ENCODE measurements around the gene MYO1G. TPM values are rescaled to one million over a fixed set of nuclear protein-coding genes. Genes with fewer than 3 reads are reported as not detected.

Gene MYO1G
- polyA plus RNA-seq, 3 donors: 0.47 to 0.83 (median 0.70) TPM

DNA sequence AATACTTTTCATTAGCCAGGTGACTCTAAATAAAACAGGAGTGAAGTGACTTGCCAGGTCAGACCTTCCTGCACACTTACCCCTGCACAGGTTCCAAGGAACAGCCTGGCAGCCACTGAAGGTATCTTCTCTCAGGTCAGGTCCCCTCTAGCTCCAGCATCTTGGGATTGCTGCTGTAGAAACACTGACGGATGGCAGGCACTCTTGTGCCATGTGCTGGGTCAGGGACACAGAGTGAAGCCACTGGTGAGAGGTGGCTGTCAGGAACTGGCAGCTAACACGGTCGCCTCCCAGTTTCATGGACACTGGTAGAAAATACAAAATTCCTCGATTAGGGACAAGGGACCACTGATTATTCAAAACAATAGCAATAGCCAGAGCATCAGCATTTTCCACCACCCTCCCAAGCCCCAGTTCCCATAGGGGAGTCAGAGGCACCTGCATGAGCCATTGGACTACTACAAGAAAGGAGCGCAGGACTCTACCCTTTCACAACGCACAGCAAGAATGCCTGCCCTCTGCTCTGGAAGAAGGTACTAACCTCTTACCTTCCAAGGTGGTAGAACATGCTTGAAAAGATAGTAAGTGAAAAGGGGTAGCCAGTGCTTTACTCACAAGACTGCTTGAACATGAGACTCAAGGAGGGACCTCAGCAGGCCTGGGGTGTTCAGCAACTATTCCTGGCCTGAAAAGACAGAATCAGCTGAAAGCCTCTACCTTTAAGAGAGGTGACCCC, 5.1 kb upstream of the MYO1G start:
- no peak for DNase-seq (ENCODE audit: extremely low read depth in 1 of 11, low read depth in 9 of 11, low spot score in 4 of 11)

DNA sequence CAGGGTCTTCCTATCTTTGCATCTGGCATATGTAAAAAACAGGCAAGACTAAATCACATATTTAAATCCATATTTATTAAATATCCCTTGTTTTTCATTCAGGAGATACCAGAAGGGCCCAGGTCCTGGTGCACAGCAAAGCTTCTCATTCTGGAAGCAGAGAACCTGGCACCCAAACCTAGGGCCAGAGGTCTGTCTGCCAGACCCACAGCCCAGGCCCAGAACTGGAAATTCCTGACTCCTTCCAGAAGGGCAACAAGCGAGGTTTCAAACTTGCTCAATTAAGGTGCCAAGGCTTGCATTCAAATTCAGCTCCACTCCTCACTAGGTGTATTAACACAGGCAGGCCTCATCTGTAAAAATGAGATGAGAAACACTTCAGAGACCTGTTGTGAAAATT, 4.2 kb upstream of the MYO1G start:
- no peak for DNase-seq (ENCODE audit: extremely low read depth in 1 of 11, low read depth in 9 of 11, low spot score in 4 of 11)

DNA sequence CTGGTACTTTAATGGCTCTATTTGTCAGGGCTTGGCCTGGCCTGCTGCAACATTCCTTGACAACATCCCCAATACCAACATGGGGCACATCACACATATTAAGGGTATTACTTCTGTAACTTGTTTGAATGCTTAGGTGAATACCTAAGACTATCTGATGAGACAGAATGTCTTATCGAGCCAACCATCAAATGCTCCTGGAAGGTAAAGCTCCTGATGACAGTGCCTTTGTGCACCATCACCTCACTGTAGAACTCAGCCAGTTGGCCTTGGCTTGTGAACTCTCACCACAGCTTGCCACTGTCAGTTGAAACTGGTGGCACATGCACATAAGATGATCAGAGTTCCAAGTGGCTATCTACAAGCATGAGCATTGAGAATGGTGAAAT, 3.7 kb upstream of the MYO1G start:
- DNase-seq (ENCODE audit: extremely low read depth in 1 of 11, low read depth in 9 of 11, low spot score in 4 of 11): no peak

DNA sequence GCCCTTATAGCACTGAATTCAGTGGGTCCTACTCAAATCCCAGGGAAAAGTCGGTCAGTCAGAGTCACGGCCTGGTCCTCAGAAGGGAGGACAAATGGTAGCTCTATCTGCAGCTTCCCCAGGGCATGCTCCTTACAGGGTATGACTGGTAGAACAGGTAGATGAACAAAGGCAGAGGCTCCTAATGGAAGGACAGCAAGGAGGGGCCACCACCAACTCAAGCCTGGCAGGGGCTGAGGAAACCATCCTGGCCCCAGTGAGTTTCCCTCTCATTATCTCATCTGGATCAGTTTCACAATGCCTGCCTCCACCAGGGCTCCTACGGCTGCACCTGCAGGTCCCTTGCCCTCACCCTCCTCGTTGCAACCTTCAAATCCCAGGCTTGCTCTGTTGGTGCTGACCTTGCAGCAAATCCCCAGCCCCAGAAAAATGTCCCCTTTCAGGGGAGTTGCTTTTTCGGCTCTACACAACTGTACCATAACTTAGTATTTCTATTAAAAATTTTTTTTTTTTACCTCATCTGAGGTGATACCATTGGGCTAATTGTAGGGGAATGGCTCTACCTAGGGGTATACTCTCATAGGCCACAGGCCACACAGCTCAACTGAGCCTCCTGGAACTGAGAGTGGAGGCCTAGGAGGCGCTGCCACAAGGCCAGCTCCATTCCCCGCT, 2.4 kb upstream of the MYO1G start:
- DNase-seq (ENCODE audit: extremely low read depth in 1 of 11, low read depth in 9 of 11, low spot score in 4 of 11): no peak

DNA sequence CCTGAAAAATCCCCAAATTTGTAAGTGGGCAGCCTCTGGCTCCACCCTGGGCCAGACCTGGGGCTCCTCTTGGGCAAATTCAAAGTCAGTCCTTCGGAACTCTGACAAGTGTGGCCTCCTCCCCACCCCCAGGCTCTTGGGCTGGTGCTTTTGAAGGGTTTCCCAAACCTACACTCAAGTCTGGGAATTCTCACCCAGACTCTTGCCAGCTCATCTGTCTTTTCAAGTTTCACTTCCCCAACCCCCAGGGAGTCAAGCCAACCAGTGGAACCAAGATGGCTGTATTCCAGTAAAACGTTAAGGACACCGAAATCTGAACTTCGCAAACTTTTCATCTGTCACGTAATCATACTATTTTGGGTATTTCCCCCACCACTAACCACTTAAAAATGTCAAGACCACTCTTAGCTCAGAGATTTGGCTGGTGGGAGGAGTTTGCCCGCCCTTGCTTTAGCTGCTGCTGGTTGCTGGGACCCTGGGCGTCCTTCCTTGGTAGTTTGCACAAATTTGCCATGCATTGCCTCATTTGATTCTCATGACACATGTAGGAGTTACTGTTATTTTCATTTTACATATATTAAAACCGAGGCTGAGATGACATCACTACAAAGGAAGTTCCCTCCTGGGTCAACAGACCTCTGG, 1.7 kb upstream of the MYO1G start:
- DNase-seq (ENCODE audit: extremely low read depth in 1 of 11, low read depth in 9 of 11, low spot score in 4 of 11): no peak

DNA sequence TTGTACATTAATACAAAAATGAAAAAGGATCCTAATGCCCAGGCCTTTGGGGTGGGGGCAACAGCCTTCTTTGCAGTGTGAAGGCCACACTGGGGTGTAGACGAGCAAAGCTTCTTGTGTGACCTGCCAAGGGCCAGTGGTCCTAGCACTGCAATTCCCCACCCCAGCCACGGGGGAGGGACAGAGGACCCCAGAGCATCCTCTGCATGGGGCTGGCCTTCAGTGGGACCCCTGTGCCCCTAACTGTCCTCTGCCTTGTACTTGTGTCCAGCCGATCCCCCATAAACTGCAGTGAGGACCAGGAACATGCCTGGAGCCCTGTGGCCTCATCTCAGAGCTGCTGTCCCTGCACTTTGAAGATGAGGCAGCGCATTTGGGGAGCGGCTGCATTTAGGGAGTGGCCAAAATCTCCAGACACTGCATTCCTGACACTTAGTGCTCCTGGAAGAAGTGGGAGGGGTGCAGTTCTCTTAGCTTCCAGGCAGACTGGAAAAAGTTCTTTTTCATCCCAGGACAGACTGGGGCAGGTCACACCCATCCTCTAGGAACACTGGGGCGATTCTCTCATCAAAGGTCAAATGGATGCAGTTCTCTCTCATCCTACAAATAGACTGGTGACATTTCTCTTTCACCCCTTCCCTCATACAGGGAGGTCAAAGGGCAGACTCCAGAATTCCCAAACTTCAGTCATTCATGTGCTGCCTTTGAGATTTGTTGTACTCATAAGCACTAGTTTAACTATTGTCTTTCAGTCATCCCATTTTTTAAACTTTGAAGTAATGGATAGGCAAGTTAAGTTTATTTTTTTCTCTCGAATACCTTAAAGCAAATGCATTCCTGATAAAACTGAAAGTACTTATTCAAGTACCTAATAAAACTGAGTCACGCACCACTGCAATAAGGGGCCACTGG, 922 bp upstream of the MYO1G start:
- DNase-seq (ENCODE audit: extremely low read depth in 1 of 11, low read depth in 9 of 11, low spot score in 4 of 11): no peak

DNA sequence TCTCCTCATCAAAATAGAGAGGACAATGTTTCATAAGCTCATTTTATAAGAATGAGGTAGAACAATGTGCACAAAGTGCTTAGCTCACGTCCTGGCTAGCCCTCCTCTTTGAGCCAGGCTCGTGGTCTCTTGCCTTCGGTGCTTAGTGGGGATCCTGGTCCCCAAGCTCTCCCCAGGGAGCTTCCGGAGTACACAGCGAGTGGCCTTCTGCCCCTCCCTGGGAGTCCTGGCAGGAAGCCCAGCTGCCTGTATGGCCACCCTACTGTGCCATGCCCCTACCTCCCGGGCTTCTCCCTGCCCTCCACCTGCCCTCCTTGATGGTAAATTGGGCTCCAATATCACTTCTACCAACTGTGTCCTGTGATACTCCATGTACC, 868 bp downstream of the MYO1G start:
- no peak for DNase-seq (ENCODE audit: extremely low read depth in 1 of 11, low read depth in 9 of 11, low spot score in 4 of 11)

DNA sequence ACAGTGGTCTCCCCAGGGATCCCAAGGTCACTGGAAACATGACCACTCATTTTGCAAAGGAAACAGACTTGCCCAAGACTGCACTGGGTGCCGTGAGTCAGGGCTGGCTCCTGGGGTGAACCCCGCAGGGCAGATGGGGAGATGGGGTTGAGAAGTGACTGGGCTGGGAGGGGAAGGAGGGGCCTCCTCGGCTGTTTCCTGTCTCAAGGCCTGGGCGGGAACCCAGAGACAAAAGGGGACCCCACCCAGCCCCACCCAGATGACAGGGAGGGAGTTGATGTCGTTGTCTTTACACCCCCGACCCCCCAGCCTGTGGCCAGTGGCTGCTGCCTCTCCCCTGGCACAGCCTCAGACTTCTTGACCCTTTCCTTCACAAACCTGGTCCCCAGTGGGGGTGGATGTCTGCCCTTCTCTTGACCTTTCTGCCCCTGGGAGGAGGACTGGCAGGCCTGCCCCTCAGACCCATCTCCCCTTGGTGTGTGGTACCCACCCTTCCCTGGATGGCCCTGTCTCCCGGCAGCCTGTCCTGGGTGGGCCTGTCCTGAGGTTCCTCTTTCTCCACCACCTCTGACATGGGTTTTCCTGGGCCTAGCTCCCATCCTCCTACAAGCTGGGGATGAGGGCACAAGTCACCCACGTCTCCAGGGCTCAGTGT, 1.4 kb downstream of the MYO1G start:
- no peak for DNase-seq (ENCODE audit: extremely low read depth in 1 of 11, low read depth in 9 of 11, low spot score in 4 of 11)

DNA sequence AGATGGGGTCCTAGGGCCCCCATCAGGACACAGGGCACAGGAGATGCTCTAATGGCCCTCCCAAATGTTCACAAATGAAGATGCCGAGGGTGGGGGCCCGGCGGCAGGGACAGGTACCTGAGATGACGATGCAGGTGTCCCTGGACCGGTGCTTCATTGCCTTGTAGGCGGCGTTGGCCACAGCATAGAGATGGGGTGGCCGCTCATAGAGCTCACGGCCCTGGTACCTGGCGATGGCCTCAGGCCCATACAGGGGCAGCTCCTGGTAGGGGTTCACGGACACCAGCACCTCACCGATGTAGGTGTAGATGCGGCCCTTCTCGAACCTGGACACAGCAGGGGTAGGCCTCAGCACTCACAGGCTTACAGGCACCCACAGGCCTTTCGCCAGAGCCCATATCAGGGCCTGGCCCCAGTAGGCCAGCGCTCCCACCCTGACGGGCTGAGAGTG, 2.0 kb downstream of the MYO1G start:
- no peak for DNase-seq (ENCODE audit: extremely low read depth in 1 of 11, low read depth in 9 of 11, low spot score in 4 of 11)

DNA sequence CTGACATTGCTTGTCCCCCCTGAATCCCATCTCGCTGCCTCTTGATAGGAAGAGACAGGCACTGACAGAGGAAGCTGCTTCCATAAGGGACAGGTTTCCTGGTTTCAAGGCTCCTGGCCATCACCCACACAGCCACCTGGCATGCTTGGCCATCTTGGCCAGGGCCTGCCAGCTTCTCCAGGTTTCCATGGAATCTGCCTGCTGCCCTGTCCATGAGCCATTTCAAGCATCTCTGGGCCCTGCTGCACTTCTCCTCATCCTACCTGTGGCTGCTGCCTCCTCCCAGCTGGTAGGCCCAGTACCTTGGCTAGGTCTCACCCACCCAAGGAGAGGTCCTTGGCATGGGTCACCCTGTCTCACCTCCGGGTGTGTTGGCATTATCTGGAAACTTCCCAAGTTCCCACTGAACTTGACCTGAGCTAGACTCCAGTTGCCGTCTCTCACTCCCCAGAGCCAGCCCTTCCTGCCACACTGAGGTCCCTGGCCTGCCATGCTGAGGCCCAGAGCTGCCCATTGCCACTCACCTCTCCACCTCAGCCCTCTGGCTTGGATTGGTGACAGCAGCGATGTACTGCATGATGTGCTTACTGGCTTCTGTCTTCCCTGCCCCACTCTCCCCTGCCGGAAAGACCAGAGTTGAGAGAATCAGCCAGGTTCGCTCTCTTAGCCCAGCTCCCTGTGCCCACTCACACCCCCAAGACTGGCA, 2.6 kb downstream of the MYO1G start:
- DNase-seq (ENCODE audit: extremely low read depth in 1 of 11, low read depth in 9 of 11, low spot score in 4 of 11): no peak

DNA sequence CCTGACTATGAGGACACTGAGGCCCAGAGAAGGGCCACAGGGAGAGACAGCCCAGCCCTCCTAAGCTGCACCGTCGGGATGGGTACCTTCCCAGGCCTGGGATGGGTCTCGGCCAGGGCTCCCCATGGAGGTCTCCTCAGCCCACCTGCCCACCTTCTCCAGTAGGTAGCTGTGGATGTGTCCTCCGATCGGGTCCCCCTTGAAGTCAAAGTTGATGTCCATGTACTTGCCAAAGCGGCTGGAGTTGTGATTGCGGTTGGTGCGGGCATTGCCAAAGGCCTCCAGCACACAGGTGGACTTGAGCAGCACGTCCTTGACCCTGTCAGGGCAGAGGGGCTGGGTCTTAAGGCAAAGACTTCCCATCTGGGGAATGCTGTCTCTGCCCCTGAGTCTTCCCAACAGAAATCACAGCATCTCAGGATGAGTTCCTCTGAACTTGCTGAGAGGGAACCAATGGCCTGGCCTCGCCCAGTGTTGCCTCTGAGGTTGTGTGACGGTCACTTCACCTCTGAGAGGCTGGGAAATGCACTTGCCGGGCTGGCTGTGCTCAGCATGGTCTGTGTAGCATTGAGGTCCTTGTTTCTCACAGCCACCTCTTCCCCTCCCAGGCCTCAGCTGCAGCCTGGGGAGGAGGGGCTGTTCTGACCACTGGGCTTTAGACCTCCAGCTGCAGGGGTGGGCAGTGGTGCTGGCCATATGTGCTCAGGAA, 3.3 kb downstream of the MYO1G start:
- no peak for DNase-seq (ENCODE audit: extremely low read depth in 1 of 11, low read depth in 9 of 11, low spot score in 4 of 11)

DNA sequence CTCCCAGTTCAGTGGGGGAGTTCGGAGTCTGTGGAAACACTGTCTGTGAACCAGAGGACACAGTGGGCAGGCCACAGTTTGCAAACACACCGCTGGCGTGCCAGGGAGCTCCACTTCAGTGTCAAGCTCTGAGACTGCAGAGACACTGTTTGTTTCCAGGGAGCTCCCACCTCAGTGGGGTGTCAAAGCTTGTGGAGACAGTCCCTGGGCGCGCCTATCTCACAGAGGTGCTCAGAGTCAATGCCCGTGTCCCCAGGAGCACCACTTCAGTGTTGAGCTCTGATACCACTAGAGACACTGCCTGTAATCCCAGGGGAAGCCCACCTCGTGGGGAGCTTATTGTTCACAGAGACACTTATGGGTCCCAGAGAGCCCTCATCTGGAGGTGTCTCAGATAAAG, 4.3 kb downstream of the MYO1G start:
- no peak for DNase-seq (ENCODE audit: extremely low read depth in 1 of 11, low read depth in 9 of 11, low spot score in 4 of 11)

DNA sequence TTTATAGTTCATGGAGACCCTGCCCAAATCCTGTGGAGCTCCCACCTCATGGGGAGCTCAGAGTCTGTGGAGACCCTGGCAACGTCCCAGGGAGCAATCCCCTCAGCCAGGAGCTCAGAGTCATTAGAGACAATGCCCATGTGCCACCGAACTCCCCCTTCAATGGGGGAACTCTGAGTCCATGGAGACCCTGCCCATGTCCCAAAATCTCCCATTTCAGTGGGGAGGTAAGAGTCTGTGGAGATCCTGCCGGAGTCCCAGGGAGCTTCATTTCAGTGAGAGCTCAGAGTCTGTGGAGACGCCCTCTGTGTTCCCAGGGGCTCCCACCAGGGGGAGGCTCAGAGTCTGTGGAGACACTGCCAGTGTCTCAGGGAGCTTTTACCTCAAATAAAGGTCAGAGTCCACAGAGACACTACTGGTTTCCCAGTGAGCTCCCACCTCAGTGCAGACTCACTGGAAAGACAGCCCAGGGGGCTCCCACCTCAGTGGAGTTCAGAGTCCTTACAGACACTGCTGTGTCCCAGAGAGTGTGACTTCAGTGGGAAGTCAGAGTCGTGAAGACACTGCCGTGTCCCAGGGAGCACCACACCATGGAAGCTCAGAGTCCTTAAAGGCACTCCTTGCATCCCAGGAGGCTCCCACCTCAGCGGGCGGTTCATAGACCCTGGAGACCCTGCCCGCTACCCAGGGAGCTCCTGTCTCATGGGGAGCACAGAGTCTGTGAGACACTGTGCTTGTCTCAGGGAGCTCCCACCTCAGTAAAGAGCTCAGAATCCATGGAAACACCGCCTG, 5.0 kb downstream of the MYO1G start:
- DNase-seq (ENCODE audit: extremely low read depth in 1 of 11, low read depth in 9 of 11, low spot score in 4 of 11): no peak

DNA sequence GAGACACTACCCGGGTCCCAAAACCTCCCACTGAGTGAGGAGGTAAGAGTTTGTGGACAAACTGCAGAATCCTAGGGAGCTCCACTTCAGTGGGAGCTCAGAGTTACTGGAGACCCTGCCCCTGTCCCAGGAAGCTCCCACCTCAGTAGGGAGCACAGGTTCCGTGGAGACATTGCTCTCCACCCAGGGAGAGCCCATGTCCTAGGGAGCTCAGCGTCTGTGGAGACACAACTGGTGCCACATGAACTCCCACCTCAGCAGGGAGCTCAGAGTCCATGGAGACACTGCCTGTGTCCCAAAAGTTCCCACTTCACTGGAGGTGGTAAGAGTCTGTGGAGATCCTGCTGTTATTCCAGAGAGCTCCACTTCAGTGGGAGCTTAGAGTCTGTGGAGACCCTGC, 6.3 kb downstream of the MYO1G start:
- no peak for DNase-seq (ENCODE audit: extremely low read depth in 1 of 11, low read depth in 9 of 11, low spot score in 4 of 11)

DNA sequence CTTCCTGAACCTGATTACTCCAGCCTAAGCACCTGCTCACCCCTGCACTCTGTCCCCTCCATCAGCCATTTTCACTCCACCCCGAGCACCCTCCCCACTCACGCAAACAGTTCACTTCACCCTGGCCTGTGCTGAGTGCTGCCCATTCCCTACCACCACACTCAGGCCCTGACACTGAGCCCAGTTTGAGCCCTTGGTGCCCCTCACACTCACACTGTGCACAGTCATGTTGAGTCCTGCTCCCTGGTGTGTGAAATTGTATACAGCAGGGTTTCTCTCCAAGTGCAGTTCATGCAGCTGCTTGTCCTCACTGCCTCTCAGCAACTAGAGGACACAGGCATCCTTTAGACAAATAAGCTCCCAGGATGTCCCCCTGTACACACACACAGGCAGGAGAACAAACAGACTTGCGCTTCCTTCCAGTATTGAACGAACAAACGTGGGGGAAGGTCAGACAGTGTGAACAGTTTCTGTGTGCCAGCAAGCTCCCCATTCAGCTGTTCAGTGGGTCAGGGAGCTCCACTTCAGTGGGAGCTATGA, 6.8 kb downstream of the MYO1G start:
- DNase-seq (ENCODE audit: extremely low read depth in 1 of 11, low read depth in 9 of 11, low spot score in 4 of 11): no peak

DNA sequence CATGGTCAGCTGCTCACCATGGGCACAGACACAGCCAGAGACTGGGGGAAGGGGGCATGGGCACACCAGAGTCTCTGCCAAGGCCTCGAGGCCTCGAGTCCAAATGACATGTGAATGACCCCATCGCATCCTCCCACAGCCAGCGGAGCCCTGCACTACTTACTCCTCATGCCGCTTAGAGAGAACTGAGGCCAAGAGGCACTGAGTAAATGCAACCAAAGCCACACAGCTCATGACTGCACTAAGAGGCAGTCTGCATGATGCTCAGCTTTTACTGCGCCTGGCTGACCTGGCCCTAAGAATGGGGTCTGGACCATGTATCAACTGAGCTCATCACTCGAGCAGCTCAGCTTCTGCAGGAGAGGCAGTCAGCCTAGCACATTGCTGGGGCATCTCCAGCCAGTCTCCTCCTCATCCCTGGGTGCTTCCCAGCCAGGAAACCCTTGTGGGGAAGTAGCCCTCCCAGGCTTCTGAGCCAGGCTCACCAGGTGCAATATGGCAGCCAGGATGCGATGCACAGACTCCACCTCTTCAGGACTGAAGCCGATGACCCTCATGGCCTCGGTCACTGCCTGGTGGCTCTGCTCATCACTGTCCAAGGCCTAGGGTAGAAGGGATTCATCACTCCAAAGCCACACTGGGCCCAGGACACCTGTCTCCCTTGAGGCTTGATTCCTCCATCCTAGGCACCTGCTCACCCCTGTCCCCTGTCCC, 7.5 kb downstream of the MYO1G start:
- no peak for DNase-seq (ENCODE audit: extremely low read depth in 1 of 11, low read depth in 9 of 11, low spot score in 4 of 11)

All from renal cortex interstitium (tissue), 11 donors.